ENCODE results near the gene NBEAL2.

Gene NBEAL2, protein sequence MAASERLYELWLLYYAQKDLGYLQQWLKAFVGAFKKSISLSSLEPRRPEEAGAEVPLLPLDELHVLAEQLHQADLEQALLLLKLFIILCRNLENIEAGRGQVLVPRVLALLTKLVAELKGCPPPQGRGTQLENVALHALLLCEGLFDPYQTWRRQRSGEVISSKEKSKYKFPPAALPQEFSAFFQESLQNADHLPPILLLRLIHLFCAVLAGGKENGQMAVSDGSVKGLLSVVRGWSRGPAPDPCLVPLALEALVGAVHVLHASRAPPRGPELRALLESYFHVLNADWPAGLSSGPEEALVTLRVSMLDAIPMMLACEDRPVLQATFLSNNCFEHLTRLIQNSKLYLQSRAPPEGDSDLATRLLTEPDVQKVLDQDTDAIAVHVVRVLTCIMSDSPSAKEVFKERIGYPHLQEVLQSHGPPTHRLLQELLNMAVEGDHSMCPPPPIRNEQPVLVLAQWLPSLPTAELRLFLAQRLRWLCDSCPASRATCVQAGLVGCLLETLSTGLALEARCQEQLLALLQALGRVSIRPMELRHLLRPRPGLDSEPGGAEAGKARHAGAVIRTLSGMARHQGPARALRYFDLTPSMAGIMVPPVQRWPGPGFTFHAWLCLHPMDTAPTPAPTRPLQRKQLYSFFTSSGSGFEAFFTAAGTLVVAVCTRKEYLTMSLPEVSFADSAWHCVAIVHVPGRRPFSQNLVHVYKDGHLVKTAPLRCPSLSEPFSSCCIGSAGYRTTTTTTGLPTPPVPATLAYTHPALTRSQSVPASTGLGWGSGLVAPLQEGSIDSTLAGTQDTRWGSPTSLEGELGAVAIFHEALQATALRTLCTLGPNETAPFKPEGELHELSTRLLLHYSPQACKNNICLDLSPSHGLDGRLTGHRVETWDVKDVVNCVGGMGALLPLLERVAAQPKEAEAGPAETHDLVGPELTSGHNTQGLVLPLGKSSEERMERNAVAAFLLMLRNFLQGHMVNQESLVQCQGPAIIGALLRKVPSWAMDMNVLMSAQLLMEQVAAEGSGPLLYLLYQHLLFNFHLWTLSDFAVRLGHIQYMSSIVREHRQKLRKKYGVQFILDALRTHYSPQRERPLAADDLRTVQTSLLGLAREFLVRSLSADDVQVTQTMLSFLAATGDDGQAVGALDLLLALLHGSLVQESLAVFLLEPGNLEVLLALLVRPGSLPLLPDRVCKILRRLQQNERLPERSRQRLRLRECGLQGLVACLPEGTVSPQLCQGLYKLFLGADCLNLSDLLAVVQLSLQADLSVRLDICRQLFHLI (N-terminal part only)

DNA sequence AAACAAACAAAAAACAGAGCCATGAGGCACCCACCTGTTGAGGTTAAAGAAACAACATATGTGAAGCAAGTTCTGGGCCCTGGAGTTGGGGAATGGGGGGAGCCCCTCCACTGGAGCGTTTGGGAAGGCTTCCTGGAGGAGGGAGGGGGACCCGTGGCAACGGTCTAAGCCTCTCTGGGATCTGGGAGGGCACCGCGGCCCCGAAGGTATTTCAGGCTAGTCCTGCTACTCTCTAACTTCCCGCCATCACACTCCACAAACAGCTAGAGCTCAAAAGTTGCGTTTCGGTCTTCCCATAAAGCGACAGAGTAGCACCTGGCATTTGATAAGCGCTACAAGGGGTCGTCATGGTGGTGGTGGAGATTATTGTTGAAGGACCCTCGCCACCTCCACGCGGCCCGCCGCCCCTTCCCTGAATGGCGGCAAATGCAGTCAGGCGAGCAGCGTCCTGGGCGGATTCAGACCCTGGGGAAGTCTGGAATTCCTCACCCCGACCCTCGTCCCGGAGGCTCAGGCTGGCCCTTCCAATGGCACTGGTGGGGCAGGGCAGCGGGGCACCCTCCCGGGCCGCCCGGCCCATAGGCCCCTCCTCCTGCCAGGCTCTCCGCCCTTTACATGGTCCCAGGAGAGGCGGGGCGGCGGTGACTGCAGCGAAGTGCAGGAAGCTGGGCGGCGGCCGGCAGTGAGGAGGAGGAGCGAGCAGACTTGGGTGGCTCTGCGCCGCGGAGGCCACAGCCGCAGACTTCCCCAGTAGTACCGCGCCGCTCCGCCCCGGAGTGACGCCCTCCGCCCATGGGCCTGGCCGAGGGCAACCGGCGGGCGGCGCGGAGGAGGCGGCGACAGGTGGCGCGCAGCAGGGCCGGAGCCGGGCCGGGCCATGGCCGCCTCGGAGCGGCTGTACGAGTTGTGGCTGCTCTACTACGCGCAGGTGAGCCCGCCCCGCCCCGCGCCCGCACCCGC, at the start of gene NBEAL2:
TSS of gene NBEAL2 (plus strand) at position 682 of the 960 bp plus-strand sequence. CDS start at position 878, 196 bp downstream.
- peak; percentile 78 for DNase-seq

DNA sequence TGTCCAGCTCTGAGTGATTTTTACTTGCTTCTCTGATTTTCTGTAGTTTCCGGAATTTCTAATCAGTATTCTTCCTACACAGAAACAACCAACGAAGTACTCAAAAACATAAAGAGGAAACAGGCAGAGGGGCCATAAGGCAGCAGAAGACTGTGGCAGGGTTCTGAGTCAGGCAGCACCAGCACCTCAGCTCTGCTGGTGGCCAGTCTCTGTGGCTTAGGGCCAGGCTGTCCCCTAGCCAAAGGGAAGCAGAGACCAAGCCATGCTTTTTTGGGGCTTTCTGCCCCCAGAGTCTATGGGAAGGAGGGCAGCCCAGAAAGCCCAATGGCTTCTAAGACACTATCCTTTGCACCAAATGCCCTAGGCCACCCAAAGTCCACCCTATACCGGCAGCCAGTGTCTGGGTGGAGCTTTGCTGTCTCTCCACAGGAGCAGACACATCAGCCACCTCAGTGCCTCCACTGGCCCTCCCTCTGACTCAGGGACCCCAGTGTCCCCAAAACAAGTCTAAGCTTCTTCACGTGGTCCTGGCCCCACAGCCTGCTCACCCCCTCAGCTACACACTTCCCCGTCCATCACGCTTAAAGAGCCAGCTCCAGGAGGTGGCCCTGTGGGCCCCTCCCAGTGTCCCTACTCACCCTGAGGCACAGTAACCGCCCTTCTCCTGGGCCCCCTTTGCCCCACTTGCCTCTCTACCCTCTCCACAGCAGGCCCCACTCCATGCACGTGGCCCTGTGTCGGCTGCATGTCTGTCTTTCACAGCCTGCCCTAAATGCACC, 49.1 kb upstream of the NBEAL2 start:
- DNase-seq, result no peak

DNA sequence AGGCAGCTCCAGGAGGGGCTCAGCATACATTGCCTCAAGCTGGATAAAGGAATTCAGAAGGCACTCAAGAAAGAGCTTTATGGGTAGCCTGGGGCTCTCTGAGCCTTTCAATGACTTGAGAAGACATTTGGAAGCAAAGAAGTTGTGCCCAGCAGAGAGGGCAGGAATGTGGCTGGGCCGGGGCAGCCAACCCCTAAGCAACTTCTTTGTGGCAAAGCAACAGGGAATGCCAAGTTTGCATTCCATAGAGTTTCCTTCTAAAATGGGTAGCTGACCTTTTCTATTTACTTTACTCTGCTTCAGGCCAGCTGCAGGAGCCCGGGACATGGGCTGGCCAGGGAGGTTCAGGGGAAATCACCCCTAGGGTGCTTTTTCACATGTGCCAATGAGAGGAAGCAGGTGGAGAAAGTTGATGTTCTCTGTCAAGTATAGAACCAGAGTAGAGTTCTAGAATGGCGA, 48.5 kb upstream of the NBEAL2 start:
- peak; percentile 45 for DNase-seq

DNA sequence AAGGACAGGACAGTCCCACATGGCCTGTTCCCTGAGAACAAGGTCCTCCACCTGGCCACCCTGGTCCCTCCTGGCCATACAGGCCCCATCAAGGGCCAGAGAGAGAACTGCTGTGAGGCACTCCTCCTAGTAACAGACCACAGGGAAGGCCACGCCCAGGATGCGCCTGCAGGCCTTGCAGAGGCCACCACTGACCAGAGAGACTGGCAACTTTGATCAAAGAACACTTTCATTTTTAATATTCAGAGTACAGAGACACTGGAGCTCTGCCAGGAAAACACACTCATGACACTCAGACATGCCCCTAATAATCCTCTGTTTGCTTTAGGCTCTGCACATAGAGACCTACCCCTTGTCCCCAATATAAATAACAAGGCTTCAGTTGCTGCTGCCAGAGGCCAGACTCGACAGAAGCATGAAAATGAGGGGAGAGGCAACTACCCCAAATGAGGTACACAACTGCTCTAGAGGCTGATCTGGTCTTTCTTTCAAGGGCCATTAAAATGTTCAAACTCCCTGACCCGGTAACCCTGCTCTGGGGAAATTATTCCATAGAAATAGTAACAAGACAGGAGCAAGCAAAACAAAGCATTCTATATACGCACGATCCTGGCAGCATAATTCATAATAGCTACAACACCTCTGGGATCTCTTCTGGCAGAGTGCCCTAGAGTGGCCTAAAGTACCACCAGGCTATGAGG, 47.7 kb upstream of the NBEAL2 start:
- no peak for DNase-seq

DNA sequence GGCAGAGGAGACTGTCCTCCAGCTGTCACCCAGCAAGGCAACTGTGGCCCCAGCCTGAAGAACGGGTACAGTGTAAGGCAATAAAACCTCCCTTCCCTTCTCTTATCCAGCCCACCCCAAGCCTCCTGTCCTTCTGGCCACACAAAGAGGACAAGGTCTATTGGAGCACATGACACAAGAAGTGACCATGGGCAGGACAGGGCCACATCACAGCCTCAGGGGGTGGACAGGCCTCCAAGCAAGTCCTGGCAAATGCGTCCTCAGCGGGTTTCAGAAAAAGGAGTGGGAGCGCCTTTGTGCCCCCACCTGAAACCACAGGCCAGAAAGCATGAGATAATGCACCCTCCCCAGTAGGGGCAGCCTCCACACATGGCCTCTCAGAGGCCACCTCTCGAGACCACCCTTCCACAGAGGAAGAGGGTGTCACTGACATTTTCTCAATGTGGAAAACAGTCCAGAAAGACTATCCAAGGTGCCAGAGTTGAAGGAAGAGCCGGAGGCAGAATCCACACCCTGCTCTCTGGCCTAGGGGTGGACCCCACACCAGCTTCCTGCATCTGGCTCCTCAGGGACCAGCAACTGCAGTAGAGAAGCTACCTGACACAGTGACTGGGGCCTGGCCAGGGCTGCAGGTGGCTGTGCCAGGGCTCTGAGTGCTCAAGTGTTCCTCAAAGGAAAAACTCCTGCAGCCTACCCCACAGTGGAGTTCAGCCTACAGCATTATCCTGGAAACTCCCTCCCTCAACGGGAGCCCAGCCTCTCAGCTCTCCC, 46.8 kb upstream of the NBEAL2 start:
- DNase-seq, result no peak

DNA sequence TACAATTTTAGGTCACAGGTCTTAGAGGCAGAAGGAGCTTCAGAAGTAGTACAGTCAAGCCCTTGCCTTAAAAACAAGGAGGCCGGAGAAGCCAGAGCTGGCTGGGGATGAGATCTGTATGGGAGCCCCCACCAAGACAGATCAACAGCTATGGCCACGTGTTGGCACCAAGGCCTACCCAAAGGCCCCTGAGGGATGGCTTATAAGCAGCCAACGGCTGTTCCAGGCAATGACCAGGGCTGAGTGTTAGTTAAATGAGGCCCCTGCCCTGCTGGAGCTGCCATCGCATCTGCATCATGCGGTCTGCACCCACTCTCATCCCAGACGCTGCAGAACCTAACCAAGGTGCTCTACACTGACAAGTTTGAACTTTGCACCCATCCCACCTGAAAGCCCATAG, 46.2 kb upstream of the NBEAL2 start:
- no peak for DNase-seq

DNA sequence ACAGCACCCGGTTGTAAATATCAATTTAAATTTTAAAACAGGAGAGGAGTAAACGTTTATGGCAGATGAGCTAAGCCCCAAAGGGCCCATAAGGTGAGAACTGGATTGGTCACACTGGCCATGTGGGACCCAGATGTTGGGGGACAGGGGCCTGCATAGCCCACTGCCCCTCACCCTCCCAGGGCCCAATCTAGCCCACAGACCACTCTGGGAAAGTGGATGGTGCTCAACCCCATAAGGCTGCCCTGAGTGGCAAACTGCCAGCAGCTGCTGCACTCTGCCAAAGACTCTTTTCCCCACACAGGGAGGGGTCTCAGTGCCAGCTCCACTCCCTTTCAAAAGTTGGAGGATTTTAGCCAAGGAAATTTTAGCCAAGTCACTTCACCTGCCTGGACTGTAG, 45.4 kb upstream of the NBEAL2 start:
- no peak for DNase-seq

DNA sequence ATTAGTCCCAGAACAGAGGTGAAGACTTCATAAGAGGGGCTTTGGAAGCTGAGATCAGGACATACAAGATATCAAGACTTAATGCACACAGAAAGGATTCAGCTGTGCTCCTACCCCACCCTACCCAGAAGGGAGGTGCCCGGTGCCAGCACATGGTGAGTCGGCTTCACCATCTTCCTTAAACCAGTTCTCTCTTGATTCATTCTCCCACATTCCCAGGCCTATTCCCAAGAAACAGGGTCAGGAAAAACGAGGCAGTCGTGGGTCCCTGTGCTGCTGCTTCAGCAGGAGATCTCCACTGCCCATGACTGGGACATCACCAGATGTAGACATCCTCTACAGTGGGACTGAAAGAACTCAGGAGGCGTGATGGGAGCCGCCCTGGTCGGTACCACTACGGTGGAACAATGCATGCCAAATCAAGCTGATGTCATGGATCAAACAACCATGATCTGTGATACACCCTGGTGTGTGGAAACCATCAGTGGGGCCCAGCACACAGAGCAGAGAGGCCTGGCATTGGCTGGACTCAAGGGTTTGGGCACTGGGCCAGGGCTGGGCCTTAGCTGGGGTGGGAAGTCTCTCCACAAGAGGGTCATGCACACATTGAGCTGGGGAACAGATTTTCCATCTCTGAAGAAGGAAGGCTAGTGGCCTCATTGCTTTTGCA, 44.8 kb upstream of the NBEAL2 start:
- DNase-seq, result no peak

DNA sequence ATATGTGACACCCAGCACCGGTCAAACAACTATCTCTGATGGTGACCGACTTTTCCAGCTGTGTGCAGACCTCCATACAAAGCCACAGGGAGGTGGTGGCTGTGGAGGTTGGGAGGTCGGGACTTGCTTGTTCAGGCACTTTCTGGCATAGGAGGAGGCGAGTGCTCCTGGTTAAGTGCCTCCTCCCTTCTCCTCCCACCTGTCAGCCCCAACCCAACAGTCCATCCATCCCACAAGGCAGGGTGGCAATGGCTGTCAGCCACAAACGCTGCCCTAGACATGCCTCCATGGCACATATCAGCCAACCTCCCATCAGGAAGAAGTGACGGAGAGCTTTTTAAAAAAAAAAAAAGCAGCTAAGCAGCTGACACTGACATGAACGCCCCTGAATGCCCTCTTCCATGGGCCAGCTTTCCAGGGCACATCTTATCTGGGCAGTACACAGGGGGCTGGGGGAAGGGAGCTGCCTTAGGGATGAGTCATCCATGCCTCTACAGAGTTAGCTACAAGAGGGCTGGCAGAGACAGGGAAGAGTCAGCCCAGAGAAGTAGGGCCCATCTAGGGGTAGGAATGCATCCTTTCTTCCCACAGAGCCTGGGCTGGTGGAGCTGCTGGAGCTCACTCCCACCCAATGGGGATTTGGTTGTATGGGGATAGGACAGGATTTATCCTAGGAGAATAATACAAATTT, 44.2 kb upstream of the NBEAL2 start:
- DNase-seq, result peak; percentile 72

DNA sequence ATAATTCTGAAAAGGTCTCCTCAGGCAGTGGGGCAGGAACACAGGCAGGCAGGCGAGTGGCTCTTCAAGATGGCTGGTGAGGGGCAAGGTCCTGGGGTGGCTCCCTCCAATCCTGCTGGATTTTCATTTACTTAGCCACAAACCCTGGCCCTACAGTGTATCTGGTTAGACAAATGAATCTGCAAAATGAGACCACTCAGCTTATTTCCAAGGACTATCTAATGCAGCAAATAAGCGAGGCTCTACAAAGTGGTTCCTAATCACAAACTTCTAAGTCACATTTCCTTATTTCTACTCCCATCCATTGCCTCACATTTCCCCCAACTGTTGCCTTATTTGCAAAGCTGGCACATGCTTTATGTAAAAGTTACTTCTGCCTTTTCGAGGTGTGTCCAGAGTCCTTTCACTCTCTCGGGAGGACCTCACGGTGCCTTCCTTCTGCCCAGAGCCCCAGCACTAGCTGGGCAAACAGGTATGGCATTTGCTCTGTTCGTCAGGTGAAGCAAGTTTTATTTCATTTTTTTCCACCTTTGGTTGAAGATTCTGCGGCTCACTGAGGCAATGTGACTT, 43.4 kb upstream of the NBEAL2 start:
- DNase-seq, result no peak

DNA sequence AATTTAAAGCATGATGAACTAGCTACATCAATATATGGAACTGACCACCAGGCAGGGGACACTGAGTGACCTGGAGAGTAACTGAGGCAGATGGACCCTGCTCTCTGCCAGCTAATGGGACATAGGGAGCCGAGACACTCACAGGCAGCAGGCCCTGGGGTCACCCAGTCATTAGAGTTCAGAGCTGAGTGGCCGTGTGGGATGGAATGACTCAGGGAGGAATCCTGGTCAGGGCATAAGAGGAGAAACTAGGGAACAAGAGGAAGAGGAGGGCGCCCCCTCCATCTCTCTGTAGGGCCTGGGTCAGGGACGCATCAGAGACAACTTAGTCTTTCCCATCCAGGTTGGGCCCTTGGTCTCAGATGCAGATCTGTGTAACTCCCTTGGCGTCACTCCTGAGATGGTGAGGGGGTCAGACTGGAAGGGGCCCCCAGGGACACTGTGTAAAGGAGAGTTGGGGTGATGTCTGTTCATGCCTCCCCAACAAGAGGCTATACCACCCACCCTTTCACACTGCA, 42.7 kb upstream of the NBEAL2 start:
- no peak for DNase-seq

DNA sequence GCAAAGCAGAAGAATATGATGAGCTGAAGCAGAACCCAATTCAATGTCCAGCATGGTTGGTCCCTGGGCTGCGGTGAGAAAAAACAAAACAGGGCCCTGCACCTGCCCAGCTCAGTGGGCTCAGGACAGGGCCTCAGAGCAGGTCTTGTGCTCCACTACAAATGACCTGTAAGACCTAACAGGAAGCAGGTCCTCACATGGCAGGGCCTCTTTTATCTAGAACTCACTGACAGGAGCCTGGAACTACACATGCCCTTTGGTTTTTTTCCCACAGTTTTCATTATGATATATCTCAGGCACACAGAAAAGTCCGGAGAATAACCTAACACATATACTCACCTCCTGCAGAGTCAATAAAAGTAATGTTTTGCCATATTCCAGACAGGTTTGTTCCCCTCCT, 41.3 kb upstream of the NBEAL2 start:
- DNase-seq, result no peak

DNA sequence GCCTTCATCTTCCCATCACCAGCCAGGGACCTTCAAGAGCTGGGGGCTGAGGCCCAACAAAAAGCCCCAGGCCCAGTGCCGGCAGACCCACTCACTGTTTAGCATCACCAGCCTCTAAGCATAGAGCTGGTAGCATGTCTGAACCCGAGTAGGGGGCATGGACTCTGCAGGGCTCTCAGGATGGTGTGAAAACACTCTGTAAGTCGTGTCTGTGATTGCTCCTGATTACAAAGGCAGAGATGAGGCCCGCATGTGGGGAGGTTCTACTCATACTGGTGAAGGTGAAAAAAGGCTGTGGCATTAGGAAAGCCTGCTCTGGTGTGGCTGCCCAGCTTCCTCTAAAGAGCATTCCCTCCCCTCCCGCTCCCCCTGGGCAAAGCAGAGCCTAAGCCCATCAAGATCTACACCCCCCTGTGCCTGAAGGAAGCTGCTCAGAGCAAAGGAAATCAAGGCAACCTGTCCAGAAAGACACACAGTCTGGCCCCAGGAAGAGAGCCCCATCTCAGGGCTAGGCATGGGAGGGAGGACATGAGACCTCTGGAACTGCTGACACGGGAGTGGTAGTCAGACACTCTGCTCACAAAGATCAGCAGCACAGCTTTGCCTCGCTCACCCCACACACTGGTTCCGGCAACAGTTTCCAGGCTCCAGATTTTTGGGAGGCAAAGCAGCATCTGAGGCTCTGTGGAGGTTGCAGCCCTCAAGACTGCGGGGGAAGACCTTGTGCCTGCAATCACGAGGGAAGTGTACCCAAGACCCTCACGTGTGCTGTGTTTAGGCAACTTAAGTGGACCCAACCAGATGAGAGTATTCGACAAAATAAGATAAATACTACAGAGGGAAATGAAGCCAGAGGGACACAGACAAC, 39.7 kb upstream of the NBEAL2 start:
- no peak for DNase-seq

DNA sequence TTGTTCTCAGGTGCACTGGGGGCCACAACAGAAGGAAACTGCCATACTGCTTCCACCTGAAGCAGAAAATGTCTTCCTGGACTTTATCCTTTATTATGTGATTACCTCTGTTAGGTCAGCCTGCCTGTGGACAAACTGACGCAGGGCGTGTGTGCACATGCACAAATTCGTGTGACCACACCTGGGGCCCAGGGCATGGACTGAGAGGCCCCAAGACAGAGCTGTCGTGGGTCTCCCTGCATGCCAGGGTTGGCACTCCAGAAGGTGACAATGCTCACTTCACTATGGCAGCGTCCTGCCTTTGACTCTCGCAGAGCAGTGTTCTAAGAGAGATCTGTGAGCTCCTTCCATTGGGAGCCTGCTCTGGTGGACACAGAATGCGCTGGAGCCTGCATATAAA, 37.4 kb upstream of the NBEAL2 start:
- DNase-seq, result no peak

DNA sequence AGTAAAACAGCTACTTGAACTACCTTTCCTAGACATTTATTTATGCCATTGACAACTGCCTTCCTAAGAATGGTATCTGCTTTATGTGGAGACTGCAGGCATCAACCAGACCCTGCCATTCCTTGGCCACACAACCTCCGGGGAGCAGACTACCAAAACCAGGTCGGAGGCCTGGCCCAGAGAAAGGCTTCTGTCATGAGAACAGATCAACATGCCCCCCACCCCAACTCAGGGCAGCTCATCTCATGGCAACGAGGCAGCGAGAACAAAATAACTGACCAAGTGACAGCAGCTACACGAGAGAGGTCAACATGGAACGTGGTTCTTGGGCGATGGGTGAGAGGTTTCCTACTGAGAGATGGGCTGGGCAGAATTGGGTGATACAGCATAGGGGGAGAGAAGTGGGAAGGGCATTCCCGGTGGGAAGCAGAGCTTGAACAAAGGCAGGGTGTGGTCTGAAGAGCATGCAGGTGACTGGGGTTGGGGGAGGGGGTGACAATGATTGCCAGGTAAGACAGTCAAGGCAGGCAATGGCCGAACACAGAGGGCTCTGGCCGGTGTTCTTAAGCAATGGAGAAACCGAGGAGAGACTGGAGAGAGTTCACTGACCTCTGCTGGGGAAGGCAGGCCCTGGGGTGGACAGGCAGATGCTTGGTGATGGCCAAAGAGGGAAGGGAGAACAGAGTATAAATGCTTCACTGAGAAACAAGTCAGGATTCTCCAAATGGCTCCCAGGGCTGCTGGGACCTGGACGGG, 36.8 kb upstream of the NBEAL2 start:
- DNase-seq, result no peak

All from T1000 (cell line).